Measurements from ENCODE around the gene SAMD10. TPM values are rescaled to one million over a fixed set of nuclear protein-coding genes. Genes with fewer than 3 reads are reported as not detected.

SAMD10 gene
- polyA plus RNA-seq, 1 of the 3 experiments (the other 2 are of a cell fraction), result 11.6 TPM

- H3K27ac ChIP-seq (ENCODE audit: low read depth in 2 of 2, low read length in 1 of 2), result no peak overlapping the region
Measured at GRCh38 chr20:64009811-64010387, 30.5 kb upstream of the SAMD10 start.

More at GRCh38 chr20:64009811-64010387, 30.5 kb upstream of the SAMD10 start:
- peaks cover 29% of the 10 kb centered on the region for H3K79me2 ChIP-seq (ENCODE audit: insufficient read depth)
- no peak overlapping the region for H3K4me3 ChIP-seq (ENCODE audit: low read depth in 2 of 2, low read length in 1 of 2)
- peaks cover 43 to 53% of the 10 kb centered on the region in 2 experiments for H3K36me3 ChIP-seq (replicated peaks in 1 of 2; ENCODE audit: control insufficient read depth in 1 of 2, insufficient read depth in 2 of 2, low read length in 1 of 2)
- no peaks in the 10 kb centered on the region for H3K27me3 ChIP-seq (ENCODE audit: insufficient read depth)
- ChIA-PET CTCF (interaction anchor here (0.9 to 1.1 kb wide), 3 partner anchors 12 to 36 kb away, joined by 3 read pairs; no protein-coding TSS in a partner anchor), POLR2A (no interaction called here)
- no peaks in the 10 kb centered on the region for H3K9me2 ChIP-seq
- no peaks in the 10 kb centered on the region for H3K4me1 ChIP-seq (ENCODE audit: control insufficient read depth in 1 of 2, insufficient read depth in 2 of 2, low read depth in 1 of 2, low read length in 1 of 2)
- TF ChIP-seq NFIC (IDR thresholded peaks at IDR 0.05; ENCODE audit: borderline replicate concordance) (no peak), ZBTB33 (IDR thresholded peaks at IDR 0.05; ENCODE audit: borderline replicate concordance, low read depth) (no peak), EZH2phosphoT487 (IDR thresholded peaks at IDR 0.05; ENCODE audit: borderline replicate concordance, low read depth) (no peak), MEF2A (IDR thresholded peaks at IDR 0.05; ENCODE audit: borderline replicate concordance, low read depth) (no peak), RXRA (IDR thresholded peaks at IDR 0.05; ENCODE audit: borderline replicate concordance, low read depth) (no peak), PBX3 (IDR thresholded peaks at IDR 0.05) (no peak), GATA2 (CRISPR knock-in tag; IDR thresholded peaks at IDR 0.05) (no peak), JUND (IDR thresholded peaks at IDR 0.05) (no peak), RFX5 (IDR thresholded peaks at IDR 0.05; ENCODE audit: low read length) (no peak), USF1 (IDR thresholded peaks at IDR 0.05; ENCODE audit: borderline replicate concordance, low read depth) (no peak), GABPA (IDR thresholded peaks at IDR 0.05; ENCODE audit: low read depth) (no peak), FOXJ3 (CRISPR knock-in tag; IDR thresholded peaks at IDR 0.05) (no peak)
- H3F3A ChIP-seq (replicated peaks; ENCODE audit: insufficient read depth), result no peaks in the 10 kb centered on the region
- H3K9me3 ChIP-seq, result no peaks in the 10 kb centered on the region
- no peak overlapping the region for H3K4me2 ChIP-seq
- no peak for DNase-seq
- H4K20me1 ChIP-seq (ENCODE audit: insufficient read depth), result no peaks in the 10 kb centered on the region
- H2AFZ ChIP-seq (ENCODE audit: low read depth), result no peak overlapping the region
- no peak overlapping the region for H3K9ac ChIP-seq
- WGBS (ENCODE audit: low lambda C conversion rate), result 93% methylated on average over 13 of the region's 13 CpGs
